Right lobe of liver (tissue), 4 donors: ENCODE results near the gene CCK.

Source experiments
- CTCF ChIP-seq, 4 donors: fragments of 200-600 bp in 3 of 4; fragments of 450-650 bp in 1 of 4; IDR thresholded peaks; one replicate each; pipeline versions ENCODE4 v1.5.1 to v1.8.0; 2016 to 2022; ENCODE audit warnings: antibody characterized with exemption in 4 of 4, mild to moderate bottlenecking in 2 of 4
- POLR2A ChIP-seq: fragments of 450-650 bp; IDR thresholded peaks from one replicate; pipeline ENCODE4 v1.6.1; 2017; ENCODE audit warnings: antibody characterized with exemption, mild to moderate bottlenecking
- donor health status: DM: no; HTN: no; CAD: no.
- donor health status: DM: no; HTN: no; CAD: no.
- donor health status: DM: no; HTN: yes; CAD: no.

- no peak for TF ChIP-seq POLR2A
- no peak for TF ChIP-seq CTCF (IDR thresholded peaks at IDR 0.05)
These were observed 3.5 kb downstream of the CCK start for GRCh38 chr3:42262525-42262924.
